GM12874 (cell line): Measurements from ENCODE around the gene SLC35F4.

Source experiments
- CTCF ChIP-seq: IDR thresholded peaks from 2 replicates; pipeline ENCODE4 v1.5.1; 2011; ENCODE audit warnings: low read depth, mild to moderate bottlenecking, control low read depth, low read length, moderate library complexity; ENCODE audit not compliant: insufficient read depth

SLC35F4 gene

GRCh38 chr14:57866199-57866705 lies 360 bp upstream of the SLC35F4 start:
- no peak for TF ChIP-seq CTCF

- no peak for TF ChIP-seq CTCF
Observed at GRCh38 chr14:57865066-57865402, 858 bp downstream of the SLC35F4 start.

- TF ChIP-seq CTCF: no peak
Observed at GRCh38 chr14:57864659-57865058, 1.2 kb downstream of the SLC35F4 start.

GRCh38 chr14:57863471-57863870 lies 2.4 kb downstream of the SLC35F4 start:
- TF ChIP-seq CTCF: no peak

GRCh38 chr14:57854571-57854970 lies 11.3 kb downstream of the SLC35F4 start:
- no peak for TF ChIP-seq CTCF

- TF ChIP-seq CTCF: no peak
Observed at GRCh38 chr14:57851354-57851753, 14.5 kb downstream of the SLC35F4 start.

- TF ChIP-seq CTCF: no peak
Observed at GRCh38 chr14:57848786-57849185, 17.1 kb downstream of the SLC35F4 start.

- TF ChIP-seq CTCF: no peak
Observed at GRCh38 chr14:57848353-57848752, 17.5 kb downstream of the SLC35F4 start.
